Dermis blood vessel endothelial cell (primary cell): Measurements from ENCODE around the gene OR11H12. TPM values are rescaled to one million over a fixed set of nuclear protein-coding genes. Genes with fewer than 3 reads are reported as not detected.
"Not testable (repeated sequence)": the region's sequence is repeated elsewhere in the genome, so short reads cannot be mapped to it uniquely, and the experiment has no call there.

Experiments used
- DNase-seq: peaks from one replicate; pipeline ENCODE4 v3.0.0; 2010
- total RNA-seq: library from RNA; depleted of rRNA; stranded (reverse); fragments of >200 nt; gene quantifications from 2 replicates; pipeline ENCODE4 v1.2.3, GENCODE V29; 2014

Gene OR11H12
- total RNA-seq: not detected in 2 replicates

GRCh38 chr14:18600817-18601216 is at the start of gene OR11H12:
Gene OR11H12 (plus strand): TSS chr14:18601117. CDS start chr14:18601117, 0 bp downstream.
- not testable (repeated sequence) for DNase-seq

GRCh38 chr14:18582908-18583307 is 18.0 kb upstream of the OR11H12 start:
- not testable (repeated sequence) for DNase-seq

- DNase-seq: not testable (repeated sequence)
Observed at GRCh38 chr14:18626610-18627213, 25.8 kb downstream of the OR11H12 start.

GRCh38 chr14:18636066-18636465 is 35.1 kb downstream of the OR11H12 start:
- not testable (repeated sequence) for DNase-seq

- DNase-seq: not testable (repeated sequence)
Observed at GRCh38 chr14:18638032-18638431, 37.1 kb downstream of the OR11H12 start.

- not testable (repeated sequence) for DNase-seq
Observed at GRCh38 chr14:18638785-18639184, 37.9 kb downstream of the OR11H12 start.

- DNase-seq: not testable (repeated sequence)
Observed at GRCh38 chr14:18646075-18646730, 45.3 kb downstream of the OR11H12 start.
